Breast epithelium (tissue), 3 donors: Measurements from ENCODE around the gene CYB5A.

Source experiments
- CTCF ChIP-seq, 3 donors: fragments of 450-650 bp; IDR thresholded peaks; one replicate each; pipeline ENCODE4 v1.5.1; 2016 to 2017; ENCODE audit warnings: antibody characterized with exemption in 3 of 3, mild to moderate bottlenecking in 3 of 3, moderate library complexity in 3 of 3
- POLR2A ChIP-seq: fragments of 450-650 bp; IDR thresholded peaks from one replicate; pipeline ENCODE4 v1.6.1; 2016; ENCODE audit warnings: antibody characterized with exemption, mild to moderate bottlenecking, moderate library complexity
- POLR2AphosphoS5 ChIP-seq, 3 donors: sonication (generic); formaldehyde crosslinking; IDR thresholded peaks; one replicate each; pipeline ENCODE4 v1.6.1; 2017; ENCODE audit warnings: antibody characterized with exemption in 3 of 3

- no peak for TF ChIP-seq CTCF (IDR thresholded peaks at IDR 0.05)
- no peak for TF ChIP-seq POLR2A
- no peak for TF ChIP-seq POLR2AphosphoS5 (IDR thresholded peaks at IDR 0.05)
Observed at GRCh38 chr18:74250131-74250530, 41.6 kb downstream of the CYB5A start.
